ENCODE results near the gene AQP12A. TPM values are rescaled to one million over a fixed set of nuclear protein-coding genes. Genes with fewer than 3 reads are reported as not detected.

AQP12A gene
- total and polyA plus RNA-seq, 5 donors from 2014 or later, result not detected

GRCh38 chr2:240741091-240741490, 49.4 kb downstream of the AQP12A start:
- H3K27me3 ChIP-seq (ENCODE audit: control insufficient read depth, insufficient read depth, low read length), result no peaks in the 10 kb centered on the region
- H3K4me3 ChIP-seq (ENCODE audit: low read depth, low read length), result no peak overlapping the region
- no peaks in the 10 kb centered on the region for H3K36me3 Mint-ChIP-seq
- H3K27me3 Mint-ChIP-seq, result no peaks in the 10 kb centered on the region
- H3K27ac ChIP-seq (ENCODE audit: insufficient read depth, low read length, poor library complexity, severe bottlenecking), result no peak overlapping the region
- ATAC-seq (ENCODE audit: low read depth in 2 of 2) (no peak), DNase-seq (no peak)
- H3K4me1 Mint-ChIP-seq, result peaks cover 0 to 5% (median 0%) of the 10 kb centered on the region in 4 donors
- H3K4me1 ChIP-seq (ENCODE audit: control insufficient read depth, insufficient read depth, low read length, poor library complexity, severe bottlenecking), result no peaks in the 10 kb centered on the region
- no peaks in the 10 kb centered on the region for H3K36me3 ChIP-seq (ENCODE audit: control insufficient read depth, insufficient read depth, low read length)
- no peak overlapping the region for H3K27ac Mint-ChIP-seq
- peaks cover 0 to 2% (median 0%) of the 10 kb centered on the region in 7 donors for H3K9me3 Mint-ChIP-seq
- H3K9me3 ChIP-seq (ENCODE audit: control insufficient read depth in 2 of 2, low read length in 2 of 2), result no peaks in the 10 kb centered on the region
- H3K4me3 Mint-ChIP-seq, result no peak overlapping the region

DNA sequence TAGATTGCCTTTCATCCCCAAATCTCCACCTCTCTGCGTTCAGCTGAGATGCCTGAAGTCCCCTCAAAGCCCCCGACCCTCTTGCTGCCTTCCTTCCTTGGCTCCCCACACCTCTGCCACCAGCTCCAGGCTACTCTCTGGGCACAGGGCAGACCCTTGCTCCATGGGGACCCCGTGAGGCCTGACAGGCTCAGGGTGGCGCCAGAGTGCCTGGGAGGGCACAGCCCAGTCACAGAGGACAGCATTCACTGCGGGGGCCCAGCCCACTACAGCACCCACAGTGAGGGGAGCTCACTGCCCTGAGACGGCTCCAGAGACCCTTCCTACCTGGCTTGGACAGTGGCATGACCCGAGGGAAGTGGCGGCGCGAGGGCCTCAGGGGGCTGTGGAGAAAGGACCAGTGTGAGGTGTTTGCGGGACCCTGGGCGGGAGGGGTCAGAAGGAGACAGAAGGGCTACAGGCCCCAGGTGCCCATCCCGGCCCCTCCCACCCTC, 51.0 kb downstream of the AQP12A start:
- no peaks in the 10 kb centered on the region for H3K4me1 ChIP-seq (ENCODE audit: control insufficient read depth, insufficient read depth, low read length, poor library complexity, severe bottlenecking)
- Mint-ChIP-seq H3K4me3 (no peak overlapping the region), H3K27ac (no peak overlapping the region), H3K36me3 (no peaks in the 10 kb centered on the region), H3K27me3 (no peaks in the 10 kb centered on the region), H3K9me3 (peaks cover 0 to 2% (median 0%) of the 10 kb centered on the region in 7 donors), H3K4me1 (peaks cover 0 to 5% (median 0%) of the 10 kb centered on the region in 4 donors)
- no peak for ATAC-seq (ENCODE audit: low read depth in 2 of 2)
- H3K27me3 ChIP-seq (ENCODE audit: control insufficient read depth, insufficient read depth, low read length), result no peaks in the 10 kb centered on the region
- H3K9me3 ChIP-seq (ENCODE audit: control insufficient read depth in 2 of 2, low read length in 2 of 2), result no peaks in the 10 kb centered on the region
- no peaks in the 10 kb centered on the region for H3K36me3 ChIP-seq (ENCODE audit: control insufficient read depth, insufficient read depth, low read length)
- DNase-seq, result no peak
- H3K4me3 ChIP-seq (ENCODE audit: low read depth, low read length), result no peak overlapping the region
- H3K27ac ChIP-seq (ENCODE audit: insufficient read depth, low read length, poor library complexity, severe bottlenecking), result no peak overlapping the region

GRCh38 chr2:240745456-240745855, 53.8 kb downstream of the AQP12A start:
- Histone ChIP-seq H3K4me3 (ENCODE audit: low read depth, low read length) (no peak overlapping the region), H3K4me1 (ENCODE audit: control insufficient read depth, insufficient read depth, low read length, poor library complexity, severe bottlenecking) (no peaks in the 10 kb centered on the region), H3K9me3 (ENCODE audit: control insufficient read depth in 2 of 2, low read length in 2 of 2) (no peaks in the 10 kb centered on the region), H3K36me3 (ENCODE audit: control insufficient read depth, insufficient read depth, low read length) (no peaks in the 10 kb centered on the region), H3K27me3 (ENCODE audit: control insufficient read depth, insufficient read depth, low read length) (no peaks in the 10 kb centered on the region), H3K27ac (ENCODE audit: insufficient read depth, low read length, poor library complexity, severe bottlenecking) (no peak overlapping the region)
- H3K36me3 Mint-ChIP-seq, result no peaks in the 10 kb centered on the region
- H3K27ac Mint-ChIP-seq, result no peak overlapping the region
- no peak overlapping the region for H3K4me3 Mint-ChIP-seq
- H3K27me3 Mint-ChIP-seq, result no peaks in the 10 kb centered on the region
- peaks cover 0 to 3% (median 0%) of the 10 kb centered on the region in 4 donors for H3K4me1 Mint-ChIP-seq
- H3K9me3 Mint-ChIP-seq, result peaks cover 0 to 2% (median 0%) of the 10 kb centered on the region in 7 donors
- ATAC-seq (ENCODE audit: low read depth in 2 of 2) (no peak), DNase-seq (no peak)

GRCh38 chr2:240745962-240746361, 54.3 kb downstream of the AQP12A start:
- ATAC-seq (ENCODE audit: low read depth in 2 of 2), result no peak
- H3K27ac Mint-ChIP-seq, result no peak overlapping the region
- H3K4me3 Mint-ChIP-seq, result no peak overlapping the region
- peaks cover 0 to 2% (median 0%) of the 10 kb centered on the region in 7 donors for H3K9me3 Mint-ChIP-seq
- H3K4me1 Mint-ChIP-seq, result peaks cover 0 to 3% (median 0%) of the 10 kb centered on the region in 4 donors
- Histone ChIP-seq H3K27ac (ENCODE audit: insufficient read depth, low read length, poor library complexity, severe bottlenecking) (no peak overlapping the region), H3K4me1 (ENCODE audit: control insufficient read depth, insufficient read depth, low read length, poor library complexity, severe bottlenecking) (no peaks in the 10 kb centered on the region), H3K9me3 (ENCODE audit: control insufficient read depth in 2 of 2, low read length in 2 of 2) (no peaks in the 10 kb centered on the region), H3K36me3 (ENCODE audit: control insufficient read depth, insufficient read depth, low read length) (no peaks in the 10 kb centered on the region), H3K4me3 (ENCODE audit: low read depth, low read length) (no peak overlapping the region), H3K27me3 (ENCODE audit: control insufficient read depth, insufficient read depth, low read length) (no peaks in the 10 kb centered on the region)
- no peak for DNase-seq
- H3K27me3 Mint-ChIP-seq, result no peaks in the 10 kb centered on the region
- H3K36me3 Mint-ChIP-seq, result no peaks in the 10 kb centered on the region

GRCh38 chr2:240746671-240747070, 55.0 kb downstream of the AQP12A start:
- H3K27ac Mint-ChIP-seq, result no peak overlapping the region
- no peak for ATAC-seq (ENCODE audit: low read depth in 2 of 2)
- no peak for DNase-seq
- Histone ChIP-seq H3K36me3 (ENCODE audit: control insufficient read depth, insufficient read depth, low read length) (no peaks in the 10 kb centered on the region), H3K27me3 (ENCODE audit: control insufficient read depth, insufficient read depth, low read length) (no peaks in the 10 kb centered on the region), H3K9me3 (ENCODE audit: control insufficient read depth in 2 of 2, low read length in 2 of 2) (no peaks in the 10 kb centered on the region), H3K4me3 (ENCODE audit: low read depth, low read length) (no peak overlapping the region), H3K4me1 (ENCODE audit: control insufficient read depth, insufficient read depth, low read length, poor library complexity, severe bottlenecking) (no peaks in the 10 kb centered on the region), H3K27ac (ENCODE audit: insufficient read depth, low read length, poor library complexity, severe bottlenecking) (no peak overlapping the region)
- H3K36me3 Mint-ChIP-seq, result no peaks in the 10 kb centered on the region
- no peak overlapping the region for H3K4me3 Mint-ChIP-seq
- H3K27me3 Mint-ChIP-seq, result no peaks in the 10 kb centered on the region
- H3K4me1 Mint-ChIP-seq, result peaks cover 0 to 2% (median 0%) of the 10 kb centered on the region in 4 donors
- H3K9me3 Mint-ChIP-seq, result peaks cover 0 to 1% (median 0%) of the 10 kb centered on the region in 7 donors

GRCh38 chr2:240747256-240747655, 55.6 kb downstream of the AQP12A start:
- H3K4me1 Mint-ChIP-seq, result no peaks in the 10 kb centered on the region
- DNase-seq (no peak), ATAC-seq (ENCODE audit: low read depth in 2 of 2) (no peak)
- no peaks in the 10 kb centered on the region for H3K9me3 Mint-ChIP-seq
- H3K27me3 Mint-ChIP-seq, result no peaks in the 10 kb centered on the region
- no peak overlapping the region for H3K27ac ChIP-seq (ENCODE audit: insufficient read depth, low read length, poor library complexity, severe bottlenecking)
- no peaks in the 10 kb centered on the region for H3K9me3 ChIP-seq (ENCODE audit: control insufficient read depth in 2 of 2, low read length in 2 of 2)
- no peaks in the 10 kb centered on the region for H3K36me3 Mint-ChIP-seq
- no peak overlapping the region for H3K27ac Mint-ChIP-seq
- no peak overlapping the region for H3K4me3 Mint-ChIP-seq
- no peaks in the 10 kb centered on the region for H3K4me1 ChIP-seq (ENCODE audit: control insufficient read depth, insufficient read depth, low read length, poor library complexity, severe bottlenecking)
- no peak overlapping the region for H3K4me3 ChIP-seq (ENCODE audit: low read depth, low read length)
- no peaks in the 10 kb centered on the region for H3K36me3 ChIP-seq (ENCODE audit: control insufficient read depth, insufficient read depth, low read length)
- no peaks in the 10 kb centered on the region for H3K27me3 ChIP-seq (ENCODE audit: control insufficient read depth, insufficient read depth, low read length)

Other genes starting within 250 kb of the AQP12A start
- 37.2 TPM for gene ANKMY1, start 133.9 kb upstream of the AQP12A start, total RNA-seq
- gene ANKMY1, start 133.9 kb upstream of the AQP12A start, polyA plus RNA-seq, result 10 to 100 TPM in 1 of 4 donors, 1 to 10 TPM in 3; 3.8 to 11.8 (median 7.6) TPM
- gene DUSP28, start 131.5 kb upstream of the AQP12A start, total RNA-seq, result 8.3 TPM
- 10 to 100 TPM; 14.9 to 27.2 (median 18.1) TPM for gene DUSP28, start 131.5 kb upstream of the AQP12A start, polyA plus RNA-seq
- 167 TPM for gene RNPEPL1, start 123.4 kb upstream of the AQP12A start, total RNA-seq
- 10 to 100 TPM; 28.5 to 83.7 (median 52.5) TPM for gene RNPEPL1, start 123.4 kb upstream of the AQP12A start, polyA plus RNA-seq
- gene CAPN10, start 105.1 kb upstream of the AQP12A start, total RNA-seq, result 64.6 TPM
- gene CAPN10, start 105.1 kb upstream of the AQP12A start, polyA plus RNA-seq, result 10 to 100 TPM in 1 of 4 donors, 1 to 10 TPM in 3; 6.8 to 12.2 (median 7.8) TPM
- 11.0 TPM for gene GPR35, start 66.4 kb upstream of the AQP12A start, total RNA-seq
- gene GPR35, start 66.4 kb upstream of the AQP12A start, polyA plus RNA-seq, result under 1 TPM; 0.24 to 0.60 (median 0.40) TPM
- not detected for gene AQP12B, start 9.0 kb upstream of the AQP12A start, total RNA-seq
- gene AQP12B, start 9.0 kb upstream of the AQP12A start, polyA plus RNA-seq, result not detected
- not detected for gene KIF1A, start 128.4 kb downstream of the AQP12A start, total RNA-seq
- gene KIF1A, start 128.4 kb downstream of the AQP12A start, polyA plus RNA-seq, result not detected
- not detected for gene AGXT, start 177.0 kb downstream of the AQP12A start, total RNA-seq
- not detected for gene AGXT, start 177.0 kb downstream of the AQP12A start, polyA plus RNA-seq
- gene MAB21L4, start 204.3 kb downstream of the AQP12A start, total RNA-seq, result not detected
- gene MAB21L4, start 204.3 kb downstream of the AQP12A start, polyA plus RNA-seq, result not detected
- gene CROCC2, start 214.5 kb downstream of the AQP12A start, total RNA-seq, result not detected
- not detected for gene CROCC2, start 214.5 kb downstream of the AQP12A start, polyA plus RNA-seq

Data from CD4-positive, CD25-positive, alpha-beta regulatory T cell (primary cell).